SK-N-SH treated with all-trans-retinoic acid at 6 μM for 48 hours (cell line): ENCODE data around the gene FBXO10.

Experiments
- BACH2 ChIP-seq: fragments of 250-450 bp; sonication (Bioruptor Pico); IDR thresholded peaks from 2 replicates; pipeline ENCODE4 v1.9.0; 2021; ENCODE audit warnings: mild to moderate bottlenecking, borderline replicate concordance
- GLIS3 ChIP-seq: fragments of 250-450 bp; sonication (Bioruptor Pico); IDR thresholded peaks from 2 replicates; pipeline ENCODE4 v1.5.0; 2020; ENCODE audit warnings: mild to moderate bottlenecking, moderate library complexity
- OSR1 ChIP-seq: fragments of 250-450 bp; sonication (Bioruptor Pico); IDR thresholded peaks from 2 replicates; pipeline ENCODE4 v1.8.0; 2022; ENCODE audit warnings: moderate library complexity, mild to moderate bottlenecking, inconsistent platforms
- PATZ1 ChIP-seq: fragments of 250-450 bp; sonication (Bioruptor Pico); IDR thresholded peaks from 2 replicates; pipeline ENCODE4 v1.8.0; 2020; ENCODE audit warnings: mild to moderate bottlenecking, moderate library complexity, borderline replicate concordance
- PPARA ChIP-seq: fragments of 250-450 bp; sonication (Bioruptor Pico); IDR thresholded peaks from 2 replicates; pipeline ENCODE4 v1.5.0; 2020; ENCODE audit warnings: mild to moderate bottlenecking, borderline replicate concordance
- RARB ChIP-seq: fragments of 250-450 bp; sonication (Bioruptor Pico); IDR thresholded peaks from 2 replicates; pipeline ENCODE4 v1.8.0; 2021; ENCODE audit warnings: mild to moderate bottlenecking, moderate library complexity
- SNAI2 ChIP-seq: fragments of 250-450 bp; sonication (Bioruptor Pico); IDR thresholded peaks from 2 replicates; pipeline ENCODE4 v1.5.0; 2020; ENCODE audit warnings: mild to moderate bottlenecking, moderate library complexity
- TSHZ2 ChIP-seq: fragments of 250-450 bp; sonication (Bioruptor Pico); IDR thresholded peaks from 2 replicates; pipeline ENCODE4 v1.5.0; 2020; ENCODE audit warnings: mild to moderate bottlenecking, moderate library complexity
- ZC3H10 ChIP-seq: fragments of 250-450 bp; sonication (Bioruptor Pico); IDR thresholded peaks from 2 replicates; pipeline ENCODE4 v1.5.1; 2021; ENCODE audit warnings: mild to moderate bottlenecking, moderate library complexity
- ZFP3 ChIP-seq: fragments of 250-450 bp; sonication (Bioruptor Pico); IDR thresholded peaks from 2 replicates; pipeline ENCODE4 v1.5.0; 2020; ENCODE audit warnings: mild to moderate bottlenecking, moderate library complexity
- ZFP30 ChIP-seq: fragments of 450-650 bp; formaldehyde crosslinking; IDR thresholded peaks from 2 replicates; pipeline ENCODE4 v1.5.0; 2022; ENCODE audit warnings: mild to moderate bottlenecking, moderate library complexity
- ZNF70 ChIP-seq: fragments of 450-650 bp; formaldehyde crosslinking; IDR thresholded peaks from 2 replicates; pipeline ENCODE4 v1.5.0; 2020; ENCODE audit warnings: mild to moderate bottlenecking, moderate library complexity

- TF ChIP-seq PPARA (CRISPR knock-in tag) (no peak), BACH2 (CRISPR knock-in tag) (no peak), ZFP30 (no peak), RARB (CRISPR knock-in tag) (no peak), PATZ1 (CRISPR knock-in tag) (no peak), SNAI2 (CRISPR knock-in tag) (peak; percentile 49; the same call in 1 of the 2 replicates), TSHZ2 (CRISPR knock-in tag) (peak; percentile 42; the same call in 1 of the 2 replicates), ZFP3 (CRISPR knock-in tag) (no peak), OSR1 (CRISPR knock-in tag) (no peak), ZNF70 (CRISPR knock-in tag) (no peak), GLIS3 (peak; percentile 46; the same call in 1 of the 2 replicates), ZC3H10 (CRISPR knock-in tag) (no peak)
Measured at GRCh38 chr9:37575921-37576721, at the start of gene FBXO10.
